HL-60/S4 (cell line): Measurements from ENCODE around the gene NUDT22.
"Not testable (repeated sequence)": the region's sequence is repeated elsewhere in the genome, so short reads cannot be mapped to it uniquely, and the experiment has no call there.

Source experiments
- in situ Hi-C: fragments of 300-500 bp; cut with MboI; formaldehyde crosslinking; loops from 2 replicates; pipeline ENCODE4 v1.14.3; 2022; ENCODE audit warnings: low sequenced_read_pairs

The NUDT22 gene

DNA sequence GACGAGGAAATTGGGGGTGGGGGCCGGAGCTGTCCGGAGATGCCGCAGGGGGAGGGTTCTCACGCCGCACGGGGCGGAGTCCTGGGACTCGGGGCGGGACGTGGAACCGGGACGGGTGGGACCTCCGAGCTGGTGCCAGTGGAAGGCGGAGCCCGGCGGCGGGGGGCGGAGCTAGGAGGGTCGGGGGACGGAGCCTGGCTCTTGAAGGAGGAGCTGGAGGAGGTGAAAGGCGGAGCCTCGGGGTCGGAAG is 15.1 kb downstream of the NUDT22 start:
- in situ Hi-C loops = no loop called here

GRCh38 chr11:64241491-64242374 is 15.7 kb downstream of the NUDT22 start:
- in situ Hi-C loops = no loop called here

DNA sequence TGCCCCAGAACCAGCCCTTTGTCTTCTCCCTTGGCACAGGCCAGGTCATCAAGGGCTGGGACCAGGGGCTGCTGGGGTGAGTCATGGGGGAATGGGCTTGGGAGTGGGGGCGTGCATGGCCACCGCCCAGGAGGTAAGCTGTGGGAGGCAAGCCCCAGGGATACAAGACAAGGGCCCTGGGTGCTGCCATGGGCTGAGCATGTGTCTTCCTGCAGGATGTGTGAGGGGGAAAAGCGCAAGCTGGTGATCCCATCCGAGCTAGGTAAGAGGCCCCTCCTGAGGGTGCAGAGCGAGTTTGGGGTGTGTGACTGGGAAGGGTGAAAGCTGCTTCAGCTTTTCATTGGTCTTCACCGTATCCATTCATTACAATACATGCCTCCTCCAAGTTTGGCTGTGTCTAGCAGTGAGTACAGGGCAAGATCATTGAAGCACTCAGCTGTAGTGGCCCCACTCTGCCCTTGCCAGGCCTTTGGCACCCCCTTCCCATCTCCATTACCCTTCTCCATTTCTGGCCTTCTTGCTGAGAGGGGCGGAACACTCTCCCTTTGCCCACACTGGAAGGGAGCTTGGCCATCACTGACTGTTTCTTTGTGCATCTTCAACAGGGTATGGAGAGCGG is 17.3 kb downstream of the NUDT22 start:
- in situ Hi-C loops = no loop called here

DNA sequence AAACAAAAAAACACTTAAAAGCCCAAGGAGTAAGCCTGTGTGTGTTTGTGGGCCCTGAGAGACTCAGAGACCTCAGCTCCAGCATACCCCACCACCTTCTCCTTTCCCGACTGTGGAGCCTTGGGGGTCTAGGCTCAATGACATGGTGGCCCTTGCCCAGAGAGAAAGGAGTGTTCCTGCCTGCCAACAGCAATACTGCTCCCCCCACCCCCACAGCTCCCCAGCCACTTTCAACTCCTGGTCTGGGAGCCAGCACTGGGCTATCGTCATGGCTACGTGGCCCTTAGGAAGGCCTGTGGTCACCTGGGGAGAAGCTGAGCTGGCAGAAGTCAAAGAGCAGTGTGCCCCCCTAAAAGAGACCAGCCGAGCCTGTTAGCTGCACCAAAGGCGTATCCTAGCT is 18.0 kb downstream of the NUDT22 start:
- in situ Hi-C loops = no loop called here

- in situ Hi-C loops = no loop called here
Observed at GRCh38 chr11:64244966-64245365, 18.9 kb downstream of the NUDT22 start.

DNA sequence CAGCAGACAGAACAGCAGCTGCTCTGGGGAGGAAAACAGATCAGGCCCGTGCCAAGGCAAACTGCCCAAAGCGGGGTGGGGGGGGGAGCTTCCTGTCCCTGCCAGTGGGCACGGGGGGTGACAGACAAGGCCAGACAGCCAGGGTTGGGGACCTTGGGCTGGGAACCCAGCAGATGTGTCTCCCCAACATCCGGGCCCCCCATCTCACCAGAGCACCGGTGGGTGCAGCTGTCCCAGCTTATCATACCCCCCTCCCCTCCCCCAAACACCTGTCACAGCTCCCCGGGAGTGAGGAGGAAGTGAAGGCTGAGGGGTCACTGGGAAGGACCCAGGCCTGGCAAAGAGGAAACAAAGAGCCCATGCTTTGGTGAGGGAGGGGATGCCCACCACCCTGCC is 19.3 kb downstream of the NUDT22 start:
- in situ Hi-C loops = no loop called here

GRCh38 chr11:64245797-64246620 is 19.9 kb downstream of the NUDT22 start:
- in situ Hi-C loops = no loop called here

GRCh38 chr11:64246621-64246870 is 20.5 kb downstream of the NUDT22 start:
- in situ Hi-C loops = not testable (repeated sequence)

- in situ Hi-C loops = no loop called here
Observed at GRCh38 chr11:64246871-64247728, 21.0 kb downstream of the NUDT22 start, which contains the start of gene PPP1R14B. Gene PPP1R14B, minus strand, starts transcription at chr11:64246943. Its CDS starts 270 bp downstream, at chr11:64246673.

DNA sequence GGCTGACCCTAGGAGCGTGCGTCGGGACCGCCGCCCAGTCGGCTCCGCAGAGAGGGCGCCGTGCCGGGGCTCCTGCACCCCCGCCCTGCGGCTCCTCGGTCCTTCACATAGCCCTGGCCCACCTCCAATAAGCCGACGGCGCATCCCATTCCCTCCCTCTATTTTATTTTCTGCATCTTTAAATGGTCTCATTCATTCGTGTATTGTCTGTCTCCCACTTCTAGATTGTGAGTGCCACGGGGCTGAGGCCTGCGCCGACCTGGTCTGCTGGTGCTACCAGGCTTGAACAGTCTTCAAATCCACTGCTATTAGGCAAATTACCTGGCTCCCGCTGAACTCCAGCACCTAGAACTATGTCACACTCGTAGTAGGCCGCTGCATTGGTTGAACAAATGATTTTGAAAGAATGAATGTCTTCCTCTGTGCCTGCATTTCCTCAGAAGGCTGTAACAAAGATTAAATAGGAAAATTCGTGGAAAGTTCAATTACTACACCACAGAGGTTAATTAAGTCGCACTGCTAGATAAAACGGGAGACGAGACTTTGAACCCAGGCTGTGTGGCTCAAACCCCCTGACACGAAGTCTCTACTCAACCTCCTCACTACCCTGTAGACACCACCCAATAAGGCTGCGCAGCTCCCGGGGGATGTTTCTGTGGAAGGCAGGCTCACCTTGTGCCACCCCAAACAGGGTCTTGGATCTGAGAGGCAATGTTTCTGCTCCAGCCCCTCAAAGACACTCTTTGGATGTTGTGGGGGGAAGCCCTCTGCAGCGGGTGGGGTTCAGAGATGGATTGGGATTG is 21.9 kb downstream of the NUDT22 start:
- in situ Hi-C loops = no loop called here

DNA sequence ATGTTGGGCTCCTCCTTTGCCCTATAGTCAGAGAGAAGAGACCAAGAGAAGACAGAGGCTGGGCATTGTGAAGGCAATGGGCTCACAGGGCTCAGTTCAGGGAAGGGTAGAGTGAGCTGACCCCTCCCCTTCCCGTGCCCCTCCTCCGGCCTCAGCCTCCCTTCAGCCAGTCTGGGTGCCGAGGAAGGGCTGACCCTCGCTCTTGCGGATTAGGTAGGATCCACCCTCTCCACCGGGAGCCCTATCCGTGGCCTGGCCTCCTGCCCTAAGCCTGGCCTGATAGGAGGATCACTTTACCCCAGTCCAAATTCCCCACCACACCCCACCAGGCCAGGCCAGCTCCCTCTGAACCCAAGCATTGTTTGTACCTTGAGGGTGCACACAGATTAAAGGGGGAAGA is 22.5 kb downstream of the NUDT22 start:
- in situ Hi-C loops = no loop called here

DNA sequence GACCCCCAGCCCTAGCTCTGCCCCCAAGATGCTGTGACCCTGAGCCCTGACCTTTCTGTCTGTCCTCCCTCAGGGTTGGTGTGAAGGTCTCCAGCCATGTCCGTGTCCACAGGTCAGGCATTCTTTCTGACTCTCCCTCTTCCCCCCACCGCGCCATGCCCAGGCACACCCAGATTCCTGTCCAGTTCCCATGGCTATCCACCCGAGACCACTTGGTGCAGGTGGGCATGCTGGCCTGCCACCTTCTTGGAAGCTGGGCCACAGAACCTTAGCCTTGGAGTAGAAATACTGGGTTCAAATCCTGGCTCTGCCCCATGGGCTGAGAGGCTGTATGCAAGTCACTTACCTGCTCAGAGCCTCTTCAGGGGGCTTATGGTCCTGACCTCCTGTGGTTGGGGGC is 23.0 kb downstream of the NUDT22 start:
- in situ Hi-C loops = no loop called here

DNA sequence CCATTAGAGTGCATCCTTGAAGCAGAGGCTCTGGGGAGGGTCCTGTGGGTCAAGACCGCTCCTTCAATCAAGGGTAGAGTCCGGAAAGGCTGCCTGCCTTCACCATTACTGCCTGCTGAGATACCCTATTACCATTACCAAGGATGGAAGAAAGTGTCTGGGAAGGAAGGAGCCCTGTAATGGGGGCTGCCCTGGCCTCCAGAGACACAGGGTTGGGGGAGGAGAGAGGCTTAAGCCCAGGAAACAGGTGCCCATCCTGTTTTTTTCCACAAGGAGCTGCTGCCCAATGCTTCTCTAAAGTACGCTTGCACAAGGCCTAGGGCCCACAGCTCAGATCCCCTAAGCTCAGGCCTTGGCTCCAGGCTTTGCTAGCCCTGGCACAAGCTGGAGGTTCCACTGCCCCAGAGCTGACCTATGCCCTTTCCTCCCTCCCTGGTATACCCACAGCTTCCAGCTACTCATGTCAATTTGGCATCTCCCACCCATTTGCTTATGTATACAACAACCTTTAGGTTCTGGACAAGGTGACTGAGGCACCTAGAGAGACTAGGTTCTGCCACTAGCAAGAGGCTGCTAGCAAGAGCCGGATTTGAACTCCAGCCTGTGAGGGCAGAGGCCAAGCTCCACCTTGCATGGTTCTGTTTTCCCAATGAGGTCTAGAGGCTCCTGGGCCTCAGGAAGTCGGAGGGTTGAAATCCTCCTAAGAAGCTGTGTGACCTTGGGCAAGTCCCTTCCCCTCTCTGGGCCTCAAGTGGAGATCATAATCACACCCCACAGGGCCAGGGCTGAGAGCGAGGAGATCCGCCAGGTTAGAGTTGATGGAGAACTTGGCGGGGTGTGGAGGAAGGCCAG is 23.7 kb downstream of the NUDT22 start:
- in situ Hi-C loops = no loop called here

GRCh38 chr11:64250415-64251015 is 24.4 kb downstream of the NUDT22 start:
- in situ Hi-C loops = no loop called here

GRCh38 chr11:64251016-64251752 is 25.1 kb downstream of the NUDT22 start, which contains the start of gene PLCB3:
Gene PLCB3, plus strand, starts transcription at chr11:64251530. Its CDS starts 120 bp downstream, at chr11:64251650.
- in situ Hi-C loops = no loop called here

GRCh38 chr11:64251753-64252002 is 25.6 kb downstream of the NUDT22 start:
- in situ Hi-C loops = no loop called here

DNA sequence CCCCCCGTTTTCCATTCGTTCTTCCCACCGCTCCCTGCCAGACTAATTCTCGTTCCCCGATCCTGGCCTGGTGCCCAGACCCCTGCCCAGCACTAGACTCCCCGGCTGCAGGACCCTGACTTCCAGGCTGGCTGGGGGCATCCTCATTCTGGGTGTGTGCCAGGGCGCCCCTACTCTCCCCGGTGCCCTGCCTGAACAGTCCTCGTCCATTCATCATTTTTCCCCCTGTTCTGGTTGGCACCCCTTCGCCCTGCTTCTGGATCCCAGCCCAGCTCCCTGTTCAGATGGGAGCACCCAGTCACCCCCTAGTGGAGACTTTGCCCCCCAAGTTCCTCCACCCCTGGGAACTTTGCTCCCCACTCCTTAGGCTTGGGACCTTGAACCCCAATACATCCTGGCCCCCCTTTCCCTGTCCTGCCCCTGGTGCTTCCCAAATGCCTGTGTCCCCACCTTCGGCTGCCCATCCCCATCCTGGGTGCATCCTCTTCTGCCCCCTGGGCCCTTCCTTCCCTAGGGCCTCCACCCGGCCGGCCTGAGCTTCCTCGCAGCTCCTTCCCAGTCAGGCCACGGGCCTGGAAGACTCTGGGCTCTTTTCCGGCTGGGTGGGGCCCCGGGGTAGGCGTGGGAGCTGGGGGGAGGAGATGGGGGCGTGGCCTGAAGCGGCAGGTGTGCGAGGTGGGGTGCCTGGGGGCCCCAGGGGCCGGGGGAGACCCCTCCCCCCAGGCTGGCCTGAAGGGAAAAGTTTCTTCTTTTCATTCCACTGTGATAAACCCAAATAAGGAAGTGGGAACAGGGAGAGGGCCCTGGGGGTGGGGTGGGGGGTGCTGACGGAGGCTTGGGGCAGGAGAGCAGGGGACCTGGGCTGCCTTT is 26.2 kb downstream of the NUDT22 start:
- in situ Hi-C loops = no loop called here

GRCh38 chr11:64253043-64253442 is 27.0 kb downstream of the NUDT22 start:
- in situ Hi-C loops = no loop called here
